ENCODE data around the gene MINDY4B. TPM values are rescaled to one million over a fixed set of nuclear protein-coding genes. Genes with fewer than 3 reads are reported as not detected.
A peak's percentile ranks its signal among the peaks of the same experiment; 100 is the strongest.

Gene MINDY4B
- total and polyA plus RNA-seq, 7 donors, result not detected

- Histone ChIP-seq H3K9me3 (no peaks in the 10 kb centered on the region), H3K27me3 (ENCODE audit: insufficient read depth in 3 of 3, low read length in 2 of 3) (peaks cover 0 to 6% (median 2%) of the 10 kb centered on the region in 3 donors), H3K4me1 (peaks cover 2% of the 10 kb centered on the region), H3K27ac (no peak overlapping the region), H3K36me3 (ENCODE audit: insufficient read depth in 1 of 2, low read depth in 1 of 2) (no peaks in the 10 kb centered on the region), H3K4me3 (no peak overlapping the region)
- WGBS, 3 donors, result 24 to 30% (median 25%) methylated on average over 7 of the region's 7 CpGs
- intact Hi-C loops (cut with DNase I), result no loop called here
- no peak for ATAC-seq
- no peak for DNase-seq
- TF ChIP-seq CTCF (IDR thresholded peaks at IDR 0.05), result no peak
Measured at GRCh38 chr3:150917951-150918350, 12.7 kb upstream of the MINDY4B start.

- H3K4me1 ChIP-seq, result peaks cover 3% of the 10 kb centered on the region
- DNase-seq, result no peak
- intact Hi-C loops (cut with DNase I), result no loop called here
- H3K27ac ChIP-seq, result no peak overlapping the region
- H3K4me3 ChIP-seq, result no peak overlapping the region
- peak; percentile 79 to 90 (median 86) for ATAC-seq
- H3K9me3 ChIP-seq, result no peaks in the 10 kb centered on the region
- WGBS, 3 donors, result 9 to 29% (median 12%) methylated on average over 4 of the region's 4 CpGs
- H3K36me3 ChIP-seq (ENCODE audit: insufficient read depth in 1 of 2, low read depth in 1 of 2), result no peaks in the 10 kb centered on the region
- no peak for TF ChIP-seq CTCF (IDR thresholded peaks at IDR 0.05)
- peaks cover 0 to 3% (median 2%) of the 10 kb centered on the region in 3 donors for H3K27me3 ChIP-seq (ENCODE audit: insufficient read depth in 3 of 3, low read length in 2 of 3)
Measured at GRCh38 chr3:150913133-150913922, 8.1 kb upstream of the MINDY4B start.

GRCh38 chr3:150912501-150912900 lies 7.3 kb upstream of the MINDY4B start:
- H3K4me1 ChIP-seq, result peaks cover 3% of the 10 kb centered on the region
- 65 to 78% (median 74%) methylated on average over 3 of the region's 3 CpGs for WGBS, 3 donors
- H3K36me3 ChIP-seq (ENCODE audit: insufficient read depth in 1 of 2, low read depth in 1 of 2), result no peaks in the 10 kb centered on the region
- no peak overlapping the region for H3K4me3 ChIP-seq
- no peaks in the 10 kb centered on the region for H3K9me3 ChIP-seq
- H3K27me3 ChIP-seq (ENCODE audit: insufficient read depth in 3 of 3, low read length in 2 of 3), result peaks cover 0 to 3% (median 2%) of the 10 kb centered on the region in 3 donors
- H3K27ac ChIP-seq, result no peak overlapping the region
- no peak for TF ChIP-seq CTCF (IDR thresholded peaks at IDR 0.05)
- ATAC-seq, result no peak
- intact Hi-C loops (cut with DNase I), result no loop called here
- no peak for DNase-seq

GRCh38 chr3:150911771-150912170 lies 6.5 kb upstream of the MINDY4B start:
- H3K36me3 ChIP-seq (ENCODE audit: insufficient read depth in 1 of 2, low read depth in 1 of 2), result no peaks in the 10 kb centered on the region
- no peak for ATAC-seq
- H3K4me3 ChIP-seq, result no peak overlapping the region
- no peak overlapping the region for H3K27ac ChIP-seq
- no peaks in the 10 kb centered on the region for H3K9me3 ChIP-seq
- intact Hi-C loops (cut with DNase I), result no loop called here
- peaks cover 3% of the 10 kb centered on the region for H3K4me1 ChIP-seq
- peaks cover 0 to 3% (median 2%) of the 10 kb centered on the region in 3 donors for H3K27me3 ChIP-seq (ENCODE audit: insufficient read depth in 3 of 3, low read length in 2 of 3)
- no peak for TF ChIP-seq CTCF (IDR thresholded peaks at IDR 0.05)
- no peak for DNase-seq

- H3K36me3 ChIP-seq (ENCODE audit: insufficient read depth in 1 of 2, low read depth in 1 of 2), result no peaks in the 10 kb centered on the region
- H3K9me3 ChIP-seq, result no peaks in the 10 kb centered on the region
- DNase-seq (no peak), ATAC-seq (no peak)
- H3K4me1 ChIP-seq, result no peaks in the 10 kb centered on the region
- no peak overlapping the region for H3K4me3 ChIP-seq
- no peak overlapping the region for H3K27ac ChIP-seq
- intact Hi-C loops (cut with DNase I), result no loop called here
- no peak for TF ChIP-seq CTCF (IDR thresholded peaks at IDR 0.05)
- no peaks in the 10 kb centered on the region for H3K27me3 ChIP-seq (ENCODE audit: insufficient read depth in 3 of 3, low read length in 2 of 3)
- WGBS, 3 donors, result 46 to 71% (median 60%) methylated on average over 1 of the region's 1 CpG
Measured at GRCh38 chr3:150906461-150906860, 1.2 kb upstream of the MINDY4B start.
